Measurements from ENCODE around the gene INSIG1. TPM values are rescaled to one million over a fixed set of nuclear protein-coding genes. Genes with fewer than 3 reads are reported as not detected.

Gene INSIG1
- total RNA-seq, 1 donor from 2014 or later = 392 TPM

DNA sequence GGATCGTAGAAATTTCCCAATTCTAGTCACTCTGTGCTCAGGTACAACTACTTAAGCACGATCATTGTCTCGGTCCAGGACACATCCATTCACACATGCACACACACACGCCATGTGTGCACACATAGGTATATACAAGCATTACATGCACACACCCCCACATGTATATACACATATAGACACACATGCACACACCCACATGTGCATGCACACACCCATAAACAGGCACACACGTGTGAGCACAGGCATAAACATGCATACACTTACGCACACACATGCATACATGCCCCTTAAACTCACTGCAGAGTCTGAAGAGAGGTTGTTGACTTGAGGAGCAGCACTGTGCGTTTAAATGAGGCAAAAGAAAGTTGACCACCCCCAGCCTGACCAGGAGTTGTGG, 32.5 kb upstream of the INSIG1 start:
- no peak for DNase-seq (ENCODE audit: low read depth)
- H3K4me3 ChIP-seq (ENCODE audit: low read depth, low read length) = no peak overlapping the region
- TF ChIP-seq, protein P1, sequence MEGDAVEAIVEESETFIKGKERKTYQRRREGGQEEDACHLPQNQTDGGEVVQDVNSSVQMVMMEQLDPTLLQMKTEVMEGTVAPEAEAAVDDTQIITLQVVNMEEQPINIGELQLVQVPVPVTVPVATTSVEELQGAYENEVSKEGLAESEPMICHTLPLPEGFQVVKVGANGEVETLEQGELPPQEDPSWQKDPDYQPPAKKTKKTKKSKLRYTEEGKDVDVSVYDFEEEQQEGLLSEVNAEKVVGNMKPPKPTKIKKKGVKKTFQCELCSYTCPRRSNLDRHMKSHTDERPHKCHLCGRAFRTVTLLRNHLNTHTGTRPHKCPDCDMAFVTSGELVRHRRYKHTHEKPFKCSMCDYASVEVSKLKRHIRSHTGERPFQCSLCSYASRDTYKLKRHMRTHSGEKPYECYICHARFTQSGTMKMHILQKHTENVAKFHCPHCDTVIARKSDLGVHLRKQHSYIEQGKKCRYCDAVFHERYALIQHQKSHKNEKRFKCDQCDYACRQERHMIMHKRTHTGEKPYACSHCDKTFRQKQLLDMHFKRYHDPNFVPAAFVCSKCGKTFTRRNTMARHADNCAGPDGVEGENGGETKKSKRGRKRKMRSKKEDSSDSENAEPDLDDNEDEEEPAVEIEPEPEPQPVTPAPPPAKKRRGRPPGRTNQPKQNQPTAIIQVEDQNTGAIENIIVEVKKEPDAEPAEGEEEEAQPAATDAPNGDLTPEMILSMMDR (conservative IDR thresholded peaks at IDR 0.05; ENCODE audit: low read depth, low read length) = no peak

DNA sequence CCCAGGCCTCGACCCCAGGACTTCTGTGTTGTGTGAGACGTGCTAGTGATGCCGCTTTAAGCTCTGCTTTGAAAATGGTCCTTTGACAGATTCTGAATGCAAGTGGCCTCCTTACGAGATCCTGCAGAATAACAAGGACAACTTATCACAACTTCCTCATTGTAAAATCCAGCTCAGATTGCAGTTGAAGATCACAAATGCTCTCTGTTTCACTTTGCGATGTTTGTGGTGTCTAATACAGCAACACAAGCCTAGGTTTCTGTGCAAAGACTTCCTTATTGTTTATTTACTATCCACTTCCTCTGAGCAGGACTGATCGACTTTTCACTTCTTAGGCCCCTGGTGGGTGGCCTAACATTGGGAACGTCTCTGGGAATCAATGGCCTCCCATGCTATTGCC, 31.7 kb upstream of the INSIG1 start:
- H3K4me3 ChIP-seq (ENCODE audit: low read depth, low read length) = no peak overlapping the region
- TF ChIP-seq, protein P1 (conservative IDR thresholded peaks at IDR 0.05; ENCODE audit: low read depth, low read length) = no peak
- no peak for DNase-seq (ENCODE audit: low read depth)

DNA sequence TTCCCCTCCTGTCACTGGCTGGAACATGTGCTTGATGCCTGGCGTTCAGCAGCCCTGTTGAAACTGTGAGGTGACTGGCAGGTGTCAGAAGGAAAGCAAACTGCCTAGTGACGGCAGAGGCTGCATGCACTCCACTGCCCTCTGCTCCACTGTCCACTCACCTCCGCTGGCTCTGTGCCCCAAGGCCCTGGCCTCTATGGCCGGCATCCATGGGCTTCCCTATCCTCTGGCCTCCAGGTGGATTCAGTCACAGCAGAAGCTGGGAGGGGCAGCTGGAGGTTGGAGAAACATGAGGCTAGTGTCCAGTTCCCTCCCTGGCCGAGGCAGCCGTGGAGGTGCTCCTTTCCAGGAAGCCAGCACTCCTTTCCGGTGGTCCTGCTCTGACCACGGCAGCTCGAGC, 31.2 kb upstream of the INSIG1 start:
- TF ChIP-seq, protein P1 (conservative IDR thresholded peaks at IDR 0.05; ENCODE audit: low read depth, low read length) = no peak
- DNase-seq (ENCODE audit: low read depth) = no peak

DNA sequence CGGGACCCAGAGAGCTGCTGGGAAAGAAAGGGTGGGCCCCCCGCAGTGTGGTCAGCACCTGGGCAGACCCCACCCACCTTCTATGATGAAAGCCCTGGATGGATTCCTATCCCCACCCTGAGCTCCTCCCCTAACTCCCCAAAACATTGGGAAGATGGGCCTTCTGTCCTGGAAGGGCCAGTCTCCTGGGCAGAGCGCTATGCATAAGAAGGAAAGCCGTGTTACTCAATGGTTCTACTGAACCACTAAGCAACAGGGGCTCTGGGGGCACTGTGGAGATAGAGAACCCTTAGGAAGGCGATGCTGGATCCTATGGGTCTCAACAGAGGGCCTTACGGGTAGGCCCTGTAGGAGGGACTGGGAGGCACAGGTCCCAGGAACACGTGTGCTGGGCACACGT, 30.7 kb upstream of the INSIG1 start:
- H3K4me3 ChIP-seq (ENCODE audit: low read depth, low read length) = no peak overlapping the region
- no peak for DNase-seq (ENCODE audit: low read depth)
- TF ChIP-seq, protein P1 (conservative IDR thresholded peaks at IDR 0.05; ENCODE audit: low read depth, low read length) = no peak

More for the DNA sequence above, 31.2 kb upstream of the INSIG1 start:
- H3K4me3 ChIP-seq (ENCODE audit: low read depth, low read length) = no peak overlapping the region

DNA sequence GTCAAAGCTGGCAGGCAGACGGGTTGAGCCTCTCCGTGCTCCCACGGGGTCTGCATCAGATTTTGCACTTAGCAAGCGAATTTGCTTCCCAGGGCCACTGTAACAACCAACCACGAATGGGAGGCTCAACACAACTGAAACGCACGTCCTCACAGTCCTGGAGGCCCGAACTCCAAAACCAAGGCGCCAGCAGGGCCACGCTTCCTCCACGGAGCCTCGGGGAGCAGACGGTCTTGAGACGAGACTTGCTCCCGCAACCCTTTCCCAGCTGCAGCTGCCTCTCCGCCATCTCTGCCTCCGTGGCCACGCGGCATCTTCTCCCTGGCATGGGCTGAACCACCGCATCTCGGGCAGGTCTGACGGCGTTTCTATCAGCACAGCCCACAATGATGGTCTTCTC, 30.2 kb upstream of the INSIG1 start:
- TF ChIP-seq, protein P1 (conservative IDR thresholded peaks at IDR 0.05; ENCODE audit: low read depth, low read length) = no peak
- H3K4me3 ChIP-seq (ENCODE audit: low read depth, low read length) = no peak overlapping the region
- no peak for DNase-seq (ENCODE audit: low read depth)

DNA sequence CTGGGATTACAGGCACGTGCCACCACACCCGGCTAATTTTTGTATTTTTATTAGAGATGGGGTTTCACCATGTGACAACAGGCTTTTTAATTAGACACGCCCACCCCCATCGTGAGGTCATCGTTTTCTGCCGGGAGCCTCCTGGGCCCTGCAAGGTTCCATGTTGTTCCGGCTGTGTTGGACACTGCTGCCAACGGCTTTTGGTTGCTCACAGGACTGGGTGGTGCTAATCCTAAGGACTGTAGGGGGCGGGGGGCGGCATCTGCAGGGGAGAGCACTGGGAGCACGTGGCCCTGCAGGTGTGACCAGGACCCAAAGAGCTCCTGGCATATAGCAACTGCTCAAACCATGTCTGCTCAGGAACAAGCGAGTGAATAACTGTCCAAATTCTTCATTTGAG, 29.5 kb upstream of the INSIG1 start:
- TF ChIP-seq, protein P1 (conservative IDR thresholded peaks at IDR 0.05; ENCODE audit: low read depth, low read length) = no peak
- no peak overlapping the region for H3K4me3 ChIP-seq (ENCODE audit: low read depth, low read length)
- no peak for DNase-seq (ENCODE audit: low read depth)

DNA sequence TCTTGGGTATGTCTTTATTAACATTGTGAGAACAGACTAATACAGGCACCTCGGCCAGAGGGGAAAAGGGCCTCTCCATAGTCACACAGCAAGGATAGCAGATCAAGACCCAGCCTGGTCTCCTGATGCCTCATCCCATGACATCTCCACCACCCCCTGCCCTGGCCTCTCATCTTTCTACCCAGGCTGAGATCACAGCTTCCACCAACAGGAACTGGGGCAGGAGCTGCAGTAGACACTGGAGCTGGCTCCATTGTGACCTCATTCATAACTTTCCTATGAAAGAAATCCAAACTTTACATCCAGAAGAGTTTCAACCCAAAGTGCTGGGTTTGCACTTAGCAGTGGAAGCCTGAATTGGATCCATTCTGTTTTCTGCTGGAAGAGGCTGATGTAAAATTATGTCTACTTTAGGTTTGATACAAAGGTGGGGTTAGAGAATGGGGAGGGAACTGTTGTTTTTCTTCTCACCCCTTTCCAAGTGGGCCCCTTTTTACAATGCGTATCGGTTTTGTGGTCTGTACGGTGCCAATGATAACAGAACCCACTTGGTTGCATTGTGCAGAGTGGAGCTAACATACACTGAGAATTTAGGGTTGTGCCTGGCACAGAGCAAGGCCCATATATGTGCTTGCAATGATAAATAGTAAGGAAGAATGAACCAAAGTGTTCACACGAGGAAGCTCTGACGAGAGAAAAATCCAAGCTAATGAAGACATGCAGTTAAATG, 28.6 kb upstream of the INSIG1 start:
- H3K4me3 ChIP-seq (ENCODE audit: low read depth, low read length) = no peak overlapping the region
- DNase-seq (ENCODE audit: low read depth) = no peak
- TF ChIP-seq, protein P1 (conservative IDR thresholded peaks at IDR 0.05; ENCODE audit: low read depth, low read length) = no peak
